GM19240 (cell line): ENCODE measurements around the gene KNDC1.

Experiments used
- DNase-seq: peaks from one replicate; pipeline ENCODE4 v3.0.0; 2011; ENCODE audit warnings: low spot score; ENCODE audit not compliant: insufficient read length

The KNDC1 gene

GRCh38 chr10:133177380-133178157 is 17.6 kb downstream of the KNDC1 start:
- DNase-seq = no peak

- DNase-seq = no peak
Observed at GRCh38 chr10:133178357-133179127, 18.5 kb downstream of the KNDC1 start.

DNA sequence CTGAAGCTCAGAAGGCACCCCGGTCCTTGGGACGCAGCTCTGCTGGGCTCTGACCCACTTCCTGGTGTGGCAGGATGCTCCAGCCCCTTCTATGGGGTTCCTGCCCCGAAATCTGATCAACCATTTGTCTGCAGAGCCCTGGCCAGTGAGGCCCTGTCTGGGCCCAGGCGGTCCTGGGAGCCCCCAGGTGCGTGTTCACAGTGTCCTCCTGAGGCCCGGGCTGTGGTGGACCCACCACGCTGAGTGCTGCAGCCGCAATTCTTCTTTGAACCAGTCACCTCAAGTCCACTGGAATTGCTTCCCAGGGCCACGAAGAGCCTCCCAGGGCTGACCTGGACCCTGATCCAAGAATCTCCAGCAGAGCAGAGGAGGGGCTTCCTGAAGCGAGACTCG is 19.1 kb downstream of the KNDC1 start:
- no peak for DNase-seq

- no peak for DNase-seq
Observed at GRCh38 chr10:133179651-133180050, 19.6 kb downstream of the KNDC1 start.

GRCh38 chr10:133180192-133180964 is 20.4 kb downstream of the KNDC1 start:
- DNase-seq = no peak

GRCh38 chr10:133180965-133181639 is 21.1 kb downstream of the KNDC1 start:
- DNase-seq = no peak

DNA sequence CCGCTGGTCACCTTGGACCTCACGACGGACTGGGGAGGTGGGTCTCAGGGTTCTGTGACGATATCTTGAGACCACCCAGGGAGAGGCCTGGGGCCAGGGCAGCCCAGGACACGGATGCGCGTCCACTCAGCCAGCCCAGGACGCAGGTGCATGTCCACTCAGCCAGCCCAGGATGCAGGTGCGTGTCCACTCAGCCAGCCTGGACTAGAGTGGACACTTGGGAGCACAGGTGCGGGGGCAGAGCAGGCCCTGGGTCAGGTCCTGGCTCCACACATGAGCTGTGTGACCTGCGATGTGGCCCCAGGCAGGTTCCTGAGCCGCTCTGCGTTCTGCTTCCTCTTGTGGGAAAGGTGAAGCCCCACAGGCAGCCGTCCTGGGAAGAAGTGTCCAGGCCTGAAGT is 22.2 kb downstream of the KNDC1 start:
- DNase-seq = no peak

- no peak for DNase-seq
Observed at GRCh38 chr10:133182791-133183645, 23.0 kb downstream of the KNDC1 start.

DNA sequence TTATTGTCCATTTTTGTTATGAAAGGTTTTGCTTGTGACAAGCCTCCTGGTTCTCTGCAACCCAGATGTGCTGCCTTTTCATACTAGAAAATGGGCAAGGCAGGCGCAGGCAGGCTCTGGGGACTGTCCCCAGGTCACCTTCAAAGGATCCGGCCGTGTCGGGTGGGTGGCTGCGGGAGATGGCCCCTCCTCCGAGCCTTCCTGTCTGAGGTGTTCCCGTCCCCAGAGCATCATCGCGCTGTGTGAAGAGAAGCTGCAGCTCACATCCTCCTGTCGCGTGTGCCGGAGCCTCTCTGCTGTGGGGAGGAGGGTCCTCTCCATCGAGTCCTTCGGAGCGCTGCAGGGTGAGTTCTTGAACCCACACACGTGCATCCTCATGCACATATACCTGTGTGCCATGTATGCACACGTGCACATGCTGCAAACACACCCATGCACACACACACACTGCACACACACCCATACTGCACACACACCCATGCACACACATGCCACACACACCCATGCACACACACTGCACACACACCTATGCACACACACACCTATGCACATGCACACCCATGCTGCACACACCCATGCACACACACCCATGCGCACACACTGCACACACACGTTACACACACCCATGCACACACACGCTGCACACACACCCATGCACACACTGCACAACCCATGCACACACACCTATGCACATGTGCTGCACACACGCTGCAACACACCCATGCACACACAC is 23.8 kb downstream of the KNDC1 start:
- no peak for DNase-seq

GRCh38 chr10:133184591-133185244 is 24.7 kb downstream of the KNDC1 start:
- no peak for DNase-seq

DNA sequence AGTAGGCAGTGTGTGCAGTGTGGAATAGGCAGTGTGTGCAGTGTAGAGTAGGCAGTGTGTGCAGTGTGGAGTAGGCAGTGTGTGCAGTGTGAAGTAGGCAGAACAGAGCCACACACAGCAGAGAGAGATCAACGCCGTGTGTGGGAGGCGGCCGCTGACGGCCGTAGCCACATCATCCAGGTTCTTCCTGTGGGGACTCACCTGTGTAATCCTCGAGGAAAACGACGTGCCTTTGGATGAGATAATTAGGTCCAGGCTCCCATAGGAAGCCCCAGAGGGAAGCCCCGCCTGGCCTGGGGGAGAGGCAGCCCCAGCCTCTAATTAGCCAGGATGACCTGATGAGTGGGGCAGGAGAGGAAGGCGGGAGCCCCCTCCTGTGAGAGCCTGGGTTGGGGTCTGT is 25.4 kb downstream of the KNDC1 start:
- no peak for DNase-seq

DNA sequence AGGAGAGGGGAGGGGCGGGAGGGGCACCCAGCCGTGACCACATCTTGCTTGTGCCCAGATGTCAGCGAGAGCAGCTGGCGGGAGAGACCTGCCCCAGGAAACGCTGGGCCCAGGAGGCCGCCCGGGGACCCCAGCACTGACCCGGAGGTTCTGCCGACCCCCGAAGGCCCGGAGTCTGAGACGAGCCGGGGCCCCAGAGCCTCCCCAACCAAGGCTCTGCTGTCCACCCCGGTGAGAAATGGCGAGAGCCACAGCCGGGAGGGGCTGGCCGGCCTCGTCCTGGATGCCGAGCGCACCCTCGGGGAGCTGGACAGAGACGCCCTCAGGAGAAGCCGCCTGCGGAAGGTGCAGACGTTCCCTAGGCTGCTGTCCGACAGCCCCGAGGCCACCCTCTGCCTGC is 25.9 kb downstream of the KNDC1 start:
- no peak for DNase-seq

- DNase-seq = no peak
Observed at GRCh38 chr10:133186416-133187090, 26.5 kb downstream of the KNDC1 start.

GRCh38 chr10:133187091-133187905 is 27.3 kb downstream of the KNDC1 start:
- DNase-seq = no peak

DNA sequence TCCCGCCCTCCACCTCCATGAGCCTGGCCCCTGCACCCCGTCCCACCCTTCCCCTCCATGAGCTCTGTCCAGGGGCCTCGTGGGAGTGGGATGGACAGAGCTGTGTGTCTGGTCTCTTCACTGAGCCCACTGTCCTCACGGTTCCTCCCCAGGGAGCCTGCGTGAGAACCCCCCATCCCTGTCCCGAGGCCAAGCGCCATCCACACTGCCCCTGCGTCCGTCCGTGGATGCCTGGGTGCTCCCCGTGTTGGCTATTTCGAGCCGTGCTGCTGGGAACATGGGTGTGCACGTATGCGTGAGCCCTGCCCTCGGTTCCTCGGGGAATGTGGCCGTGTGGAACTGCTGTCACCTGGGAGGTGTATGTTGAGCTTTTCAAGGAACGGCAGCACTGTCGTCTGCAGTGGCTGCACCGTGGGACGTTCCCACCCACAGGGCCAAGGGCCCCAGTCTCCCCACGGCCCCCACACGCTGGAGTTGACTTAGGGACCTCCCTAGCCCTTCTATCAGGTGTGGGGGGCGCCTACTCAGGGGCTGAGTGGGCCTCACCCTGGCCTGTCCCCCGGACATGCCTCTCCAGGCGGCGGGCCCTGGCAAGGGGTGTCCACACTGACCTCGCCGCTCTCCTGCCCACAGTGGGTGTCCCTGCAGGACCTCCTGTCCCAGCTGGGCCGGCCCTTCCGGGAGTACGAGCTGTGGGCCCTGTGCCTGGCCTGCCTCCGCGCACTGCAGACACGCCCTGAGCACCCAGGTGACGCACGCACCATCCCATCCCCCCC is 28.1 kb downstream of the KNDC1 start:
- no peak for DNase-seq

DNA sequence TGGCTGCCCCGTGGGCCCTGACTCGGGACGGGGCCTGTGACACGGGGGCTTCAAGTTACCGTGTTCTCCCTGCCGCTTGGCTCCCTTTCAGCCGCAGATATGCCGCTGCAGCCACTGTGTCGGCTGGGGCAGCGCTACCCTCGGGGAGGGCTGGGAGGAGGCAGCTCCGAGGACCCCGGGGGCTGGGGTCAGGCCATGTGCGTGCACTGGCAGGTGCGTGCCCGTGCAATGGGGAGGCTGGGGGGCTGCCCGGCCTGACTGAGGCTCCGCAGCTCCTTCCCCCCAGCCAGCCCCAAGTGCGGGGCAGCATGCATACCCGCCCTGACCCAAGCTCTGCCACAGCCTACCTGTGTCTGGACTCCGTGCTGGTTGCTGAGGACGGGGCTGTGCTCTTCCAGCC is 29.2 kb downstream of the KNDC1 start:
- no peak for DNase-seq

DNA sequence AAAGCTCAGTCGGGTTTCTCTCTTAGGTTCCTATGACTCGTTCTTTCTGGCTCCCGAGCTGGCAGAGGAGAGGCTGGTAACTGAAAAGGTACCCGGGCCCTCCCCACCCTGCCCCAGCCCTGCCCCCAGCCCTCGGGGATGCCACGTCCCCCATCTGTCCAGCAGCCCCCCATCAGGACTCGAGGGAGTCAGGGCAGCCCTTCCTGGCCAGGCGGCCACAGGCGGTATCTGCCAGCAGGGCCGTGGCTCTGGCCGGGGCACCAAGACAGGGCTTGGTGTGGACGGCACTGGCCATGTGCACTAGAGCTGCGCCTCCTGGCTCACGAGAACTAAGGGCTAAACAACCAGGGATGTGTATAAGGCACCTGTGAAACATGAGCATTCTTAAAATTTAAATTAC is 29.7 kb downstream of the KNDC1 start:
- DNase-seq = no peak
